HepG2 (cell line): ENCODE data around the gene SLC35F4. TPM values are rescaled to one million over a fixed set of nuclear protein-coding genes. Genes with fewer than 3 reads are reported as not detected.

Experiments used
- ATAC-seq: fragments of 200-7000 bp; cut with Tn5 transposase; 3 replicates; pipeline ENCODE4 v1.9.1; 2020; ENCODE audit warnings: mild to moderate bottlenecking, moderate library complexity
- BruUV-seq: library from RNA; stranded (reverse); fragments of 400-500 nt; replicated peaks from 2 replicates; lab custom pipeline; 2021; lab: Mats Ljungman, UMichigan
- CTCF ChIA-PET: fragments of 300-600 bp; formaldehyde crosslinking; extraction: SDS; loops from one replicate; lab custom pipeline; 2021; ENCODE audit warnings: low total read pairs, inconsistent platforms, low intra/inter-chr PET ratio; lab: Yijun Ruan, JAX
- POLR2A ChIA-PET: fragments of 350-600 bp; sonication (Branson Sonifier 250); formaldehyde crosslinking; loops from one replicate; lab custom pipeline; 2020; ENCODE audit warnings: antibody characterized with exemption, inconsistent platforms; lab: Yijun Ruan, JAX
- DNase-seq: peaks from one replicate; pipeline ENCODE4 v3.0.0-alpha.2; 2015; ENCODE audit warnings: low spot score
- FAIRE-seq: peaks from 3 replicates; lab custom pipeline; 2011; peaks lifted over from hg19 to GRCh38; lab: Jason Lieb, UNC
- H2AFZ ChIP-seq: one replicate; pipeline ENCODE4 v1.6.1; 2011; ENCODE audit warnings: low read length, inconsistent platforms
- H3K27ac ChIP-seq: fragments of 300-600 bp; 3 replicates; pipeline ENCODE4 v1.8.0; 2011; ENCODE audit warnings: mixed run types, mild to moderate bottlenecking, mixed read lengths, low read length, inconsistent platforms; ENCODE audit not compliant: insufficient read depth; ENCODE audit errors: extremely low read length
- H3K27me3 ChIP-seq, 2 experiments: fragments of 200-600 bp in 1 of 2; 2 replicates in 1 of 2; 3 replicates in 1 of 2; pipeline versions ENCODE4 v1.6.0 to v1.8.0; 2011; ENCODE audit warnings: low read length in 2 of 2, mild to moderate bottlenecking in 2 of 2, moderate library complexity in 2 of 2, inconsistent platforms in 1 of 2; ENCODE audit not compliant: insufficient read depth in 2 of 2, control insufficient read depth in 1 of 2
- H3K36me3 ChIP-seq, 2 experiments: fragments of 200-600 bp in 1 of 2; replicated peaks in 1 of 2; 2 replicates in 1 of 2; 3 replicates in 1 of 2; pipeline versions ENCODE4 v1.5.1 to v1.8.0; 2011; ENCODE audit warnings: low read length in 2 of 2, inconsistent platforms in 1 of 2; ENCODE audit not compliant: insufficient read depth in 2 of 2, control insufficient read depth in 1 of 2
- H3K4me1 ChIP-seq: 2 replicates; pipeline ENCODE4 v1.5.1; 2012; ENCODE audit warnings: low read length, inconsistent platforms; ENCODE audit not compliant: insufficient read depth
- H3K4me2 ChIP-seq: 2 replicates; pipeline ENCODE4 v1.6.0; 2011; ENCODE audit warnings: low read depth, low read length, inconsistent platforms
- H3K4me3 ChIP-seq, 3 experiments: fragments of 200-600 bp in 1 of 3; sonication (generic), shearing (Covaris generic) in 1 of 3; replicated peaks in 1 of 3; 2 replicates each; pipeline ENCODE4 v1.5.1; 2011 to 2016; ENCODE audit warnings: low read length in 3 of 3, inconsistent platforms in 2 of 3, low read depth in 2 of 3, mild to moderate bottlenecking in 2 of 3, control low read depth in 1 of 3, mixed read lengths in 1 of 3; ENCODE audit not compliant: insufficient read depth in 1 of 3
- H3K79me2 ChIP-seq: one replicate; pipeline ENCODE4 v1.6.1; 2011; ENCODE audit warnings: low read length, inconsistent platforms; ENCODE audit not compliant: insufficient read depth
- H3K9ac ChIP-seq: 2 replicates; pipeline ENCODE4 v1.6.0; 2011; ENCODE audit warnings: mild to moderate bottlenecking, low read depth, low read length, inconsistent platforms; ENCODE audit not compliant: insufficient read depth
- H3K9me3 ChIP-seq: 2 replicates; pipeline ENCODE4 v1.5.1; 2012; ENCODE audit warnings: mild to moderate bottlenecking, low read length
- H4K20me1 ChIP-seq: 2 replicates; pipeline ENCODE4 v1.6.0; 2011; ENCODE audit warnings: inconsistent platforms, mild to moderate bottlenecking, low read length, moderate library complexity; ENCODE audit not compliant: insufficient read depth
- CBX5 ChIP-seq: sonication (generic); formaldehyde crosslinking; IDR thresholded peaks from 2 replicates; pipeline ENCODE4 v1.4.0; 2020; ENCODE audit warnings: missing genetic modification reagents, borderline replicate concordance
- DMAP1 ChIP-seq: IDR thresholded peaks from 2 replicates; pipeline ENCODE4 v1.6.1; 2016
- HOXA9 ChIP-seq: sonication (generic); formaldehyde crosslinking; IDR thresholded peaks from 2 replicates; pipeline ENCODE4 v1.8.1; 2022; ENCODE audit warnings: missing genetic modification reagents, mild to moderate bottlenecking, moderate library complexity, borderline replicate concordance
- RXRA ChIP-seq: sonication (generic); formaldehyde crosslinking; IDR thresholded peaks from 2 replicates; pipeline ENCODE4 v1.5.1; 2020; ENCODE audit warnings: missing genetic modification reagents
- SKI ChIP-seq: fragments of 450-650 bp; IDR thresholded peaks from one replicate; pipeline ENCODE4 v1.6.1; 2018; ENCODE audit warnings: mild to moderate bottlenecking; ENCODE audit not compliant: partially characterized antibody
- SMAD1 ChIP-seq: sonication (generic); formaldehyde crosslinking; IDR thresholded peaks from 2 replicates; pipeline ENCODE4 v1.4.0; 2020; ENCODE audit warnings: missing genetic modification reagents, low read depth, mild to moderate bottlenecking, borderline replicate concordance
- ZNF234 ChIP-seq: sonication (generic); formaldehyde crosslinking; conservative IDR thresholded peaks from 2 replicates; pipeline ENCODE4 v1.5.1; 2020; ENCODE audit warnings: mild to moderate bottlenecking, missing genetic modification reagents
- ZNF264 ChIP-seq: sonication (generic); formaldehyde crosslinking; IDR thresholded peaks from 2 replicates; pipeline ENCODE4 v1.4.0; 2020; ENCODE audit warnings: missing genetic modification reagents
- ZNF343 ChIP-seq: sonication (generic); formaldehyde crosslinking; IDR thresholded peaks from 2 replicates; pipeline ENCODE4 v1.4.0; 2020; ENCODE audit warnings: mild to moderate bottlenecking, missing genetic modification reagents
- ZSCAN21 ChIP-seq: sonication (generic); formaldehyde crosslinking; IDR thresholded peaks from 2 replicates; pipeline ENCODE4 v1.8.0; 2022; ENCODE audit warnings: mild to moderate bottlenecking, missing genetic modification reagents, moderate library complexity, borderline replicate concordance
- WGBS: methylation state at CpG from one replicate; pipeline ENCODE4 v1.1.6; 2017; ENCODE audit warnings: low lambda C conversion rate; 5-methylcytosine and 5-hydroxymethylcytosine counted together
- in situ Hi-C: cut with HindIII; loops from 2 replicates; pipeline ENCODE4 v1.10.0; 2017; ENCODE audit warnings: low pct_unique_long_range_greater_than_20kb; ENCODE audit not compliant: extremely low pct_ligation_motif_present
- intact Hi-C: fragments of 100-400 bp; cut with micrococcal nuclease; formaldehyde crosslinking; loops from one replicate; pipeline ENCODE4 v1.10.0; 2022; ENCODE audit not compliant: unreplicated experiment
- polyA plus RNA-seq, 8 experiments: library from polyadenylated mRNA; depleted of rRNA in 3 of 8; stranded (reverse) in 7 of 8; unstranded in 1 of 8; fragments of >200 nt; fragmentation: Illumina TruSeq in 4 of 8; extraction: Trizol in 4 of 8; gene quantifications; 2 replicates each; pipeline versions ENCODE4 v1.2.1 to v1.2.3, GENCODE V29; 2011 to 2016; ENCODE audit warnings: low read depth in 4 of 8, missing spikeins in 1 of 8, mixed read lengths in 1 of 8; ENCODE audit not compliant: insufficient read depth in 1 of 8
- total RNA-seq, 5 experiments: library from RNA; depleted of rRNA; stranded (reverse); fragments of >200 nt; fragmentation: Illumina TruSeq; extraction: Trizol; gene quantifications; 2 replicates each; pipeline ENCODE4 v1.2.3, GENCODE V29; 2016; ENCODE audit warnings: low read depth in 1 of 5
- TF ChIP-seq, protein P1 (sequence below): sonication (generic); formaldehyde crosslinking; IDR thresholded peaks from 2 replicates; pipeline ENCODE4 v1.4.0; 2020; ENCODE audit warnings: mild to moderate bottlenecking, missing genetic modification reagents
- TF ChIP-seq, protein P2 (sequence below): sonication (generic); formaldehyde crosslinking; IDR thresholded peaks from 2 replicates; pipeline ENCODE4 v1.5.1; 2020; ENCODE audit warnings: missing genetic modification reagents, mild to moderate bottlenecking, borderline replicate concordance
- TF ChIP-seq, protein P3 (sequence below): sonication (generic); formaldehyde crosslinking; IDR thresholded peaks from 2 replicates; pipeline ENCODE4 v1.8.0; 2022; ENCODE audit warnings: mild to moderate bottlenecking, missing genetic modification reagents; ENCODE audit not compliant: insufficient replicate concordance
- TF ChIP-seq, protein P4 (sequence below): sonication (generic); formaldehyde crosslinking; IDR thresholded peaks from 2 replicates; pipeline ENCODE4 v1.4.0; 2020; ENCODE audit warnings: mild to moderate bottlenecking, missing genetic modification reagents, borderline replicate concordance

Gene SLC35F4
- total and polyA plus RNA-seq, 2 of the 13 experiments (the other 11 are each of a cell fraction or from before 2014, with no cell fraction given) = not detected

DNA sequence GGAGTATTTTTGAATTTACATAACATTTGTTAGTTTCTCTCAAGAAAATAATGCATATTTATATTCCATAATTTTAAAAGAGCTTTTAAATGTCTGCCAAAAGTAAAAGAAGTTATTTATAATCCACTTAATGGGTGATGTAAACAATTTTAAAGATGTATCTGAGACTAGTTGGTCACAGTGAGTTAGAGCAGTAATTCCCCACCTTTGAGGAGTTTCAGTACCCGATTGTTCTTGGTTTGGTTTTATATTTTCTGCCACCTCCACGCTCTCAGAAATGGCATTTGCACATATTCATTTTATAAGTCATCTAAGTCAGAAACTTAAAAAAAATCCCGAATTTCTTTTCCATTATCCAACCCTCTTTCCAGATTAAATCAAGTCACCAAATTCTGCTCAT, 153.2 kb downstream of the SLC35F4 start (continued):
- TF ChIP-seq, protein P1, sequence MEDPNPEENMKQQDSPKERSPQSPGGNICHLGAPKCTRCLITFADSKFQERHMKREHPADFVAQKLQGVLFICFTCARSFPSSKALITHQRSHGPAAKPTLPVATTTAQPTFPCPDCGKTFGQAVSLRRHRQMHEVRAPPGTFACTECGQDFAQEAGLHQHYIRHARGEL = no peak

DNA sequence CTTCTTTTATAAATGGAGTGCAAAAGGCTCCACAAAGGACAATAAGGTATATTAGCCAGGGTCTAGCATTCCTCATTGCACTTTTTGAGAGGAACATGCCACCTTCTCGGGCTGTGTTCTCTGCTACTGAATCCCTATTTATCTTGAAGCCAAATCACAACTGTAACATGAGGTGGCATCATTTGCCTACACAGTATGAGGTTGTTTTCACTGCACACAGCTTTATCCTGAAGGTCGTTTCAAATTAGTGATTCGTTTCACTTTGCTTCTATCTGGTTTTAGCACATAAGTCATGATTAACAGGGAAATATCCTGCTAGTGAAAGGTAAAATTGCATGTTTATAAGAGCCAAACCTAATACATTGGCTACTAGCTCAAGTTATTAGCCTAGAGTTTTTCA, 153.8 kb downstream of the SLC35F4 start:
- ChIA-PET POLR2A (no interaction called here), CTCF (no interaction called here)
- no peak for ATAC-seq

More for the DNA sequence above, 153.8 kb downstream of the SLC35F4 start:
- WGBS = 0% methylated on average over 3 of the region's 3 CpGs
- Histone ChIP-seq H3K4me2 (no peak overlapping the region), H3K4me1 (no peaks in the 10 kb centered on the region), H4K20me1 (no peaks in the 10 kb centered on the region), H2AFZ (no peak overlapping the region), H3K9me3 (peaks cover 34% of the 10 kb centered on the region)
- no peak for DNase-seq
- no peak for FAIRE-seq
- TF ChIP-seq RXRA = no peak
- TF ChIP-seq, protein P2, sequence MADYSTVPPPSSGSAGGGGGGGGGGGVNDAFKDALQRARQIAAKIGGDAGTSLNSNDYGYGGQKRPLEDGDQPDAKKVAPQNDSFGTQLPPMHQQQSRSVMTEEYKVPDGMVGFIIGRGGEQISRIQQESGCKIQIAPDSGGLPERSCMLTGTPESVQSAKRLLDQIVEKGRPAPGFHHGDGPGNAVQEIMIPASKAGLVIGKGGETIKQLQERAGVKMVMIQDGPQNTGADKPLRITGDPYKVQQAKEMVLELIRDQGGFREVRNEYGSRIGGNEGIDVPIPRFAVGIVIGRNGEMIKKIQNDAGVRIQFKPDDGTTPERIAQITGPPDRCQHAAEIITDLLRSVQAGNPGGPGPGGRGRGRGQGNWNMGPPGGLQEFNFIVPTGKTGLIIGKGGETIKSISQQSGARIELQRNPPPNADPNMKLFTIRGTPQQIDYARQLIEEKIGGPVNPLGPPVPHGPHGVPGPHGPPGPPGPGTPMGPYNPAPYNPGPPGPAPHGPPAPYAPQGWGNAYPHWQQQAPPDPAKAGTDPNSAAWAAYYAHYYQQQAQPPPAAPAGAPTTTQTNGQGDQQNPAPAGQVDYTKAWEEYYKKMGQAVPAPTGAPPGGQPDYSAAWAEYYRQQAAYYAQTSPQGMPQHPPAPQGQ (CRISPR knock-in tag) = no peak
- TF ChIP-seq, protein P3, sequence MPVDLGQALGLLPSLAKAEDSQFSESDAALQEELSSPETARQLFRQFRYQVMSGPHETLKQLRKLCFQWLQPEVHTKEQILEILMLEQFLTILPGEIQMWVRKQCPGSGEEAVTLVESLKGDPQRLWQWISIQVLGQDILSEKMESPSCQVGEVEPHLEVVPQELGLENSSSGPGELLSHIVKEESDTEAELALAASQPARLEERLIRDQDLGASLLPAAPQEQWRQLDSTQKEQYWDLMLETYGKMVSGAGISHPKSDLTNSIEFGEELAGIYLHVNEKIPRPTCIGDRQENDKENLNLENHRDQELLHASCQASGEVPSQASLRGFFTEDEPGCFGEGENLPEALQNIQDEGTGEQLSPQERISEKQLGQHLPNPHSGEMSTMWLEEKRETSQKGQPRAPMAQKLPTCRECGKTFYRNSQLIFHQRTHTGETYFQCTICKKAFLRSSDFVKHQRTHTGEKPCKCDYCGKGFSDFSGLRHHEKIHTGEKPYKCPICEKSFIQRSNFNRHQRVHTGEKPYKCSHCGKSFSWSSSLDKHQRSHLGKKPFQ (CRISPR knock-in tag) = no peak
- TF ChIP-seq CBX5 (CRISPR knock-in tag) = no peak
- no peak for TF ChIP-seq ZSCAN21 (CRISPR knock-in tag)
- TF ChIP-seq DMAP1 = no peak
- TF ChIP-seq, protein P4, sequence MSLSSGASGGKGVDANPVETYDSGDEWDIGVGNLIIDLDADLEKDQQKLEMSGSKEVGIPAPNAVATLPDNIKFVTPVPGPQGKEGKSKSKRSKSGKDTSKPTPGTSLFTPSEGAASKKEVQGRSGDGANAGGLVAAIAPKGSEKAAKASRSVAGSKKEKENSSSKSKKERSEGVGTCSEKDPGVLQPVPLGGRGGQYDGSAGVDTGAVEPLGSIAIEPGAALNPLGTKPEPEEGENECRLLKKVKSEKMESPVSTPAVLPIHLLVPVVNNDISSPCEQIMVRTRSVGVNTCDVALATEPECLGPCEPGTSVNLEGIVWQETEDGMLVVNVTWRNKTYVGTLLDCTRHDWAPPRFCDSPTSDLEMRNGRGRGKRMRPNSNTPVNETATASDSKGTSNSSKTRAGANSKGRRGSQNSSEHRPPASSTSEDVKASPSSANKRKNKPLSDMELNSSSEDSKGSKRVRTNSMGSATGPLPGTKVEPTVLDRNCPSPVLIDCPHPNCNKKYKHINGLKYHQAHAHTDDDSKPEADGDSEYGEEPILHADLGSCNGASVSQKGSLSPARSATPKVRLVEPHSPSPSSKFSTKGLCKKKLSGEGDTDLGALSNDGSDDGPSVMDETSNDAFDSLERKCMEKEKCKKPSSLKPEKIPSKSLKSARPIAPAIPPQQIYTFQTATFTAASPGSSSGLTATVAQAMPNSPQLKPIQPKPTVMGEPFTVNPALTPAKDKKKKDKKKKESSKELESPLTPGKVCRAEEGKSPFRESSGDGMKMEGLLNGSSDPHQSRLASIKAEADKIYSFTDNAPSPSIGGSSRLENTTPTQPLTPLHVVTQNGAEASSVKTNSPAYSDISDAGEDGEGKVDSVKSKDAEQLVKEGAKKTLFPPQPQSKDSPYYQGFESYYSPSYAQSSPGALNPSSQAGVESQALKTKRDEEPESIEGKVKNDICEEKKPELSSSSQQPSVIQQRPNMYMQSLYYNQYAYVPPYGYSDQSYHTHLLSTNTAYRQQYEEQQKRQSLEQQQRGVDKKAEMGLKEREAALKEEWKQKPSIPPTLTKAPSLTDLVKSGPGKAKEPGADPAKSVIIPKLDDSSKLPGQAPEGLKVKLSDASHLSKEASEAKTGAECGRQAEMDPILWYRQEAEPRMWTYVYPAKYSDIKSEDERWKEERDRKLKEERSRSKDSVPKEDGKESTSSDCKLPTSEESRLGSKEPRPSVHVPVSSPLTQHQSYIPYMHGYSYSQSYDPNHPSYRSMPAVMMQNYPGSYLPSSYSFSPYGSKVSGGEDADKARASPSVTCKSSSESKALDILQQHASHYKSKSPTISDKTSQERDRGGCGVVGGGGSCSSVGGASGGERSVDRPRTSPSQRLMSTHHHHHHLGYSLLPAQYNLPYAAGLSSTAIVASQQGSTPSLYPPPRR (CRISPR knock-in tag) = no peak
- TF ChIP-seq SMAD1 (CRISPR knock-in tag) = no peak
- no peak for TF ChIP-seq SKI
- TF ChIP-seq ZNF234 = no peak
- no peak for TF ChIP-seq ZNF264
- no peak for TF ChIP-seq HOXA9
- no peak for TF ChIP-seq ZNF343
- TF ChIP-seq, all 625 proteins: peak for 0
- Histone ChIP-seq H3K4me3 (no peak overlapping the region), H3K36me3 (no peaks in the 10 kb centered on the region), H3K27me3 (no peaks in the 10 kb centered on the region), H3K9ac (no peak overlapping the region), H3K27ac (no peak overlapping the region), H3K79me2 (no peaks in the 10 kb centered on the region)
- intact Hi-C loops = no loop called here
- in situ Hi-C loops = no loop called here
- no TSS peak for BruUV-seq
